Head of caudate nucleus (tissue), 42 donors: ENCODE measurements around the gene TMOD4.
"Not testable (repeated sequence)": the region's sequence is repeated elsewhere in the genome, so short reads cannot be mapped to it uniquely, and the experiment has no call there.

Experiments
- DNase-seq, 42 donors: peaks; one replicate each; pipeline versions ENCODE4 v3.0.0 to v3.0.0-alpha.2; 2020 to 2021; ENCODE audit warnings: mixed read lengths in 7 of 42
- intact Hi-C: fragments of 100-400 bp; cut with DNase I; formaldehyde crosslinking; loops from one replicate; pipeline ENCODE4 v1.15.0; 2022

The TMOD4 gene

DNA sequence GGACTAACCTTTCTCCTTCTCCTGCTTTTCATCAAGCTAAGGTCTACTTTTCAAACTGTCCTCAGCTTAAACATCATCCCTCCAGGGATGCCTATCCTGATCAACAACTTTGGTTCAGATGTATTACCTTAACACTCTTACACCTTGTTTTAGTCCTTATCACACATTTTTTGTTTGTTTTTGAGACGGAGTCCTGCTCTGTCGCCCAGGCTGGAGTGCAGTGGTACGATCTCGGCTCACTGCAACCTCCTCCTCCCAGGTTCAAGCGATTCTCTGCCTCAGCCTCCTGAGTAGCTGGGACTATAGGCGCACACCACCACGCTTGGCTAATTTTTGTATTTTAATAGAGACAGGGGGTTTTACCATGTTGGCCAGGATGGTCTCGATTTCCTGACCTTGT, 12.9 kb upstream of the TMOD4 start:
- DNase-seq, intact Hi-C loops: not testable (repeated sequence)

DNA sequence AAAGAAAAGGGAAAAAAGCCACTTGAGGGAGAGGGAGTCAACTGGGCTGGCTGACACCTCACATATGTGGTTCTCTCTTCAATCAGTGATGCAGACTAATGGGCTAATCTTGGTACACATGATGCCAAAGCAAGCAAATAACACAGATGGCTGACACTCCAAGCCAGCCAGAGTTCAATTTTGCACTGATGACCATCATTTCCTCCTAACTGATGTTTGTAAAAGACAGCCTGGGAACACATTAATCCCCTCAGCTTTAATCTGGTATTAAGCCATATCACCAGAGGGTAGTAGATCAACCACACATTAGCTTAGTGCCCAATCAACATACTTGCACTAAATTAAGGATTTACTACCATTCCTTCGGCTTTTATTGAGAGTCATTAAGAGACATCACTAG, 11.4 kb upstream of the TMOD4 start:
- intact Hi-C loops: no loop called here
- no peak for DNase-seq

DNA sequence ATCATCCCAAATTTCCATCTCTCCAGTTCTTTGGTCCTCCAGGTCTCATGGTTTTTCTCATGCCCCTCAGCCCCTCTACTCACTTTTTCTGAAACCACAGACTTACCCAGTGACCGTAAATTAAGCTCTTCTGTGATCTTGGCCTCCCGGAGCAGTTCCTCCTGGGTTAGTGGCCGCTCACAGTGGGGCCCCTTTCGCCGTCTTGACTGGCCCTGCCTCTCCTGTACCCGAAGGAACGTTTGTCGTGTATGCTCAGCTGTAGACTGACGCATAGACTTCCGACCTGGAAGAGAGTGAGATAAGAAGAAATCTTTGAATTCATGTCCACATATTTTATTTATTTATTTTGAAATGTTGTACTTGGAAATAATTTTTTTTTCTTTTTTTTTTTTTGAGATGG, 8.4 kb upstream of the TMOD4 start:
- no peak for DNase-seq
- intact Hi-C loops: no loop called here

DNA sequence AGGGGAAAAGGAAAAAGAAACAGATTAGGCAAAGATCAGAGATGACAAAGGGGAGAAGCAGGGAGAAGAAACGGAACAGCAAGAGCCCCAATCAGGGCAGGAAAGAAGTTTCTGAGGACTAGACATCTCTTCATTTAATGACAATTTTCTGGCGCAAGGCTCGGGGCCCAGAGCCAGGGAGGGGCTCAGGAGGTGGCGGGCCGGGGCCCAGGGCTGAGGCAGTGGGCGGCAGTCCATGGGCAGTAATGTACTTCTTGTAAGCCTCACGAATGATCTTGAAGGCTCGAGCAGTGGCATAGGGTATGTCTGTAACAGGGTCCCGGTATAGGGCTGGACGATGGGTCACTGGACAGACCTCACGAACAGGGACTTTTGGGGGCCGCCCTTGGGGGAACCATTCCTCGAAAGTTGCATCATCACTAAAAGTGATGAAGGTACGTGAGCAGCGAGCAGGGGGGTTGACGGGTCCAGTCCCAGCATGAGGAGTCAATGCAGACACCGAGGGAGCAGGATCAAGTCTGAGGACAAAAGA, 799 bp upstream of the TMOD4 start:
- intact Hi-C loops: no loop called here
- no peak for DNase-seq

DNA sequence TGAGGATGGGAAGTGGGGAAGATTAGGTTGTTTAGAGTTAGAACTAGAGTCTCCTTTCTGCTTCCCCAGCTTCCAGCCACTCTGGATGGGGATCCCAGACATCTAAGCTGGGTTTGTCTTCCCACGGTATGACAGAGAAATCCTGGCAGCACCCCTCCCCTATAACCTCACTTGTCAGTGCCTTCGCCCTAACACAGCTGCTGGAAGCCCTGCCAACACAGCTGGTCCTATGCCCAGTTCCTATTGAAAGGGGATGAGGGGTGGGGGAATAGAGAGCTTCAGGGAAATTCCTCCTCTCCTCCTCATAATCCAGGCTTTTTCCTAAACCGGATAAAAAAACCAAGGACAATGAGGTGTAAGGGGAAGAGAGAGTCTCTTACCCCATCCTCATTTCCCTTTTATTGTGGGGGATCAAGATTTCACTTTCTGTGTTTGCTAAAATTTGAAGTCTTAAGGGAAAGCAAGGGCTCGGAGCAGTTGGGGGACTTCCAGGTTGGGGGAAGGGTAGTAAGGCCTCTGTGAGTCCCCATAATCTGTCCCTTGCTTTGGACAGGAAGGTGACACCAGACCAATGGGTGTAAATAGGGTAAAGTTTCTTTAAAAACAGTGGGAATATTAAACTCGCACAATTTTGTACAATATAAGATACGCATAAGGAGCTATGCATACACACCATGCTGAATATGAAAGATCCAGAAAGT, 590 bp downstream of the TMOD4 start:
- intact Hi-C loops: no loop called here
- peak; percentile 40 to 93 (median 82) for DNase-seq

DNA sequence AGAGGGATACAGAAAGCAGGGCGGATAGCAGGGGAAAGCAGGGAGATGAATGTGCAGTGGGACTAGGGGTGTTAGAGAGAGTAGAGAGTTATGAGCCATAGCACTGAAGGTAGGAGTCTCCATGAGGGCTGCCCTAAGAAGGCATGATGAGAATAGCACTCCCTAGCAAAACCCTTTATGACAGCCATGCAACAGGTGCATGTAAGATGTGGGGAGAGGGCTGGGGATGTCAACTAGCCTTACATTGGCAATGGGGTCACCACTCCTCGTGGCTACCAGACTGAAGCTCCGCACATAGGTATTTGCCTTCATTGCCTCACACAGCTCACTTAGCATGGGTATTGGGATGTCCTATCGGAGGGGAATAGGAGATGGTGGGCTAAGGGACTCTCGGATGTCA, 4.6 kb downstream of the TMOD4 start:
- no peak for DNase-seq
- intact Hi-C loops: no loop called here

DNA sequence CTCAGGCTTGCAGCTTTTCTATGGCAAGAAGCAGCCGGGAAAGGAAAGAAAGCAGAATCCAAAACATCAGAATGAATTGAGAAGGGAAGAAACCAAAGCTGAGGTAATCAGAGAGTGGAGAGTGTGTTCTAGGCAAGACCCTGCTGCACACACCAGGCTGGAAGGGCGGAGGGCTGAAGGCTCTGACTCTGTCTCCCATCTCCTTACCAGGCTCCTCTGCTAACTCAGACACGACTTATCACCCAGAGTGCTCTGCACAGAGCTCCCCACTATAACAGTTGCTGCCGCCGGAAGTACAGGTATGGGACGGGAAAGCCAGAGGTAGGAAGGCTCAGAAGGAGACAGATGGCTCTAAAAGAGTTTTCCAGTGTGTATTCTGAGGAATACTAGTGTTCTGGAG, 8.7 kb downstream of the TMOD4 start:
- intact Hi-C loops: no loop called here

DNA sequence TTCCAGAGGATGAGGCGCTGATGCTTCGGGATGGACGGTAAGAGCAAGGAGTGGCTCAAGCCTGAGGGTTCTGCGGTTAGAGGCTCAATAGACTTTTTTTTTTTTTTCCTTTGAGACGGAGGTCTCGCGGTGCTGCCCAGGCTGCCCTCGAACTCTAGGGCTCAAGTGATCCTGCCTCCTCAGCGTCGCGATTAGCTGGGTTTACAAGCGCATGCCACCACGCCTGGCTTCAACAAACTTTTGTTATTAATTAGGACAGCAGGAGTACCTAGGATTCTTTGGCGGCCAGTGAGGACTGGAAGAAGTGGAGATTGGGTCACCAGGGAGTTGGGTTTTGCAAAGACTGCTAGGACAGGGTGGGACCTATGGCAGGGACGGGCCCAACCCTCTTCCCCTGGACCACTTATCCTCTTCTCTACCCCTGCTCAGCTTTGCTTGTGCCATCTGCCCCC, 9.2 kb downstream of the TMOD4 start:
- intact Hi-C loops: no loop called here
- DNase-seq: no peak

More for the DNA sequence above, 8.7 kb downstream of the TMOD4 start:
- DNase-seq: no peak

DNA sequence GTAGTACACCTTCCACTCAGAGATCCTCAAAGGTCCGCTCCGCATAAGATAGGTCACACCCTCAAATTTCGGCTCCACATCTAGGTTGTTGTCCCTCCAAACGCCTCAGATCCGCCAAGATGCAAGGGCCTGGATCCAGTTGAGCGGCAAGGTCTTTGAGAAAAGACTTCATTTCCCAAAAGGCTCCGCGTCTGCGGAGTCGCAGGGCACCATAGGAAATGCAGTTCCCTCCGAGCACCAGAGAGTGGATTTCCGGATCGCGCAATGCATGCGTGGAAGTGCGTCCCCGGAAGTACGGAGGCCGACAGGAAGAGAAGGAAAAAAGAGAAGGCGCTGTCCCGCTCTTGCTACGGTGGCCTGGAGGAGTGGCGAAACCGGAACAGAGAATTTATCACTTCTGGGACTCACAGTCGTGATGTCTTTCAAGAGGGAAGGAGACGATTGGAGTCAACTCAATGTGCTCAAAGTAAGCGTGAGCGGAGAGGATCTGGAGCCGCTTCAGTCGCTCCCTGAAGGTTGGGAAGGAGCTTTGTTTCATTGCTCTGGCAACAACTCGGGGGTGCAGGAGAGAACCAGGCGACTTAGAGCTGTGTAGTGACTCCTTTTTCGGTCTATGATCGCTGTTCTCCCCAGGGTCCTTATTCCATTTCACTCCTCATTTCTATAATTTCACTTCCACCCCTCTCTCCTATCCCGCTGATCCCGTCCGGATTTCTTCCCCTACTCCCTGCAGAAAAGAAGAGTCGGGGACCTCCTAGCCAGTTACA, 9.9 kb downstream of the TMOD4 start, which contains the start of the genes LYSMD1 and SCNM1:
LYSMD1 (minus strand) TSS at position 165 of the 767 bp plus-strand sequence. CDS start 644 bp downstream, outside the sequence.
SCNM1 (plus strand) TSS at position 407 of the 767 bp plus-strand sequence; CDS start at position 416, 9 bp downstream.
- DNase-seq: peak; percentile 89 to 99 (median 98)
- intact Hi-C loops: no loop called here

DNA sequence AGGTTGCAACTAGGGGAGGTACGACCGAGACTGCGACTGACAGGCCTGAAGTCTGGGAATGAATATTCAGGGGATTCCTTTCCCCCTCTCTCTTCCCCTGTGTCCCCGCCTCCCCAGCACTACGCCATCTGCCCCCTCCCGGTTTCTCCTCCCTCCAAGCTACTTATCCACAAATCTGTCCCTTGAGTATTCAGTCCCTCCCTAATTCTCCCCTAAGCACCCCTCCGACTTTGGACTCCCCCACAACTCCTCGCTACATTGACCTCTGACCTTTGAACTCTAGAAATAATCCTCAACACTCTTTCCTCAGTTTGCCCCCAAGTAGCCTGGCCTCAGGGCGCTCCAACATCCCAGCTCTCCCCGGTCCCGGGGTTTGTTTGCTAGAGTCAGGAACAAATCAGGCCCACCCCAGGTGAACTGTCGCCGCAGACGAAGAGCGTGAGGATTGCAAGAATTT, 10.5 kb downstream of the TMOD4 start:
- peak in 39 of 42 donors; percentile 29 to 80 (median 62) for DNase-seq
- intact Hi-C loops: no loop called here

DNA sequence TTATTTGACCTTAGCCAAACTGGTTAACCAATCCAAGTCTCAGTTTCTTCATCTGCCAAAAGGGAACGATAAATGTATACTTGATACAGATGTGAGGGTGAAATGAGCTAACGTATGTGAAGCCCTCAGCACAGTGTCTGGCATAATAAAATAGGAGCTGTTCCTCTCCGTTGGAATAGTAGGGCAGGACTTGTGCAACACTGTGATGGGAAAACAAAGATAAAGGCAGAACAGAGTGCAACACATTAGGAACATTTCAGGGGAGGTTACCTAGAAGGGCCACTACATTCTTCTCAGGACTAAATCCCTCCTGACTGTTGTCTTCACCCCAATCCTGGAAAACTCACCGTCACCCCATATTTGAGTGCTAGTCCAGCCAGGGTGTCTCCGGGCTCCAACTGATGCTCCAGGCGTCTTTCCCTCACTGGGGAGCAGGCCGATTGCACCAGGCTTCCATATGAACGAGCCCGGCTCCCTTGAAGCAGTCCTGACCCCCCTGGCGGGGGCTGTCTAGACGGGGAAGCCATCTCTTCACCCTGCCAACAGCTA, 11.0 kb downstream of the TMOD4 start:
- intact Hi-C loops: no loop called here
- peak in 3 of 42 donors; percentile 26 to 53 (median 53) for DNase-seq

DNA sequence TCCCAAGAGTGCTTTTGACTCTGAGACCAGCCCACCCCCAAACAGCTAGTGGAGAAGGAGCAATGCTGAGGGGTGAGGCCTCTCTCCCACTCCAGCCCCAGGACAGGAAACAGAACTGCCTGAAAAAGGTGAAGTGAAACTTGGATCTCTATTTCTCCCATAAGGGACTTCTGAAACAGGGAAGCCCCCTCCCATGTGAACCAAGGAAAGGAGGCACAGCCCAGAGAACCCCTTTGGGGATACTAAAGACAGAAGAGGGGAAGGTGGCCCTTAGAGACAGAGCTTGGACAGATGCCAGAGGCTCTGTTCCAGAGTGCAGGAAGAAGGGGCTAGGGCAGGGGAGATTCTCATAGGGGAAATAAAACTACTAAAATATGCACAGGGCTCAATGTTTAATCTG, 16.4 kb downstream of the TMOD4 start:
- intact Hi-C loops: loop anchor here (10.0 kb wide), 1 partner anchor 65 kb away; no protein-coding TSS in a partner anchor
- DNase-seq: peak in 1 of 42 donors; percentile 23

DNA sequence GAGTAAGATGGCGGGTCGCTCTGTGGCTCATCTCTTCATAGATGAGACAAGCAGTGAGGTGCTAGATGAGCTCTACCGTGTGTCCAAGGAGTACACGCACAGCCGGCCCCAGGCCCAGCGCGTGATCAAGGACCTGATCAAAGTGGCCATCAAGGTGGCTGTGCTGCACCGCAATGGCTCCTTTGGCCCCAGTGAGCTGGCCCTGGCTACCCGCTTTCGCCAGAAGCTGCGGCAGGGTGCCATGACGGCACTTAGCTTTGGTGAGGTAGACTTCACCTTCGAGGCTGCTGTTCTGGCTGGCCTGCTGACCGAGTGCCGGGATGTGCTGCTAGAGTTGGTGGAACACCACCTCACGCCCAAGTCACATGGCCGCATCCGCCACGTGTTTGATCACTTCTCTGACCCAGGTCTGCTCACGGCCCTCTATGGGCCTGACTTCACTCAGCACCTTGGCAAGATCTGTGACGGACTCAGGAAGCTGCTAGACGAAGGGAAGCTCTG, 17.0 kb downstream of the TMOD4 start:
- intact Hi-C loops: loop anchor here (10.0 kb wide), 1 partner anchor 64 kb away; no protein-coding TSS in a partner anchor
- DNase-seq: peak in 2 of 42 donors; percentile 15 to 18

DNA sequence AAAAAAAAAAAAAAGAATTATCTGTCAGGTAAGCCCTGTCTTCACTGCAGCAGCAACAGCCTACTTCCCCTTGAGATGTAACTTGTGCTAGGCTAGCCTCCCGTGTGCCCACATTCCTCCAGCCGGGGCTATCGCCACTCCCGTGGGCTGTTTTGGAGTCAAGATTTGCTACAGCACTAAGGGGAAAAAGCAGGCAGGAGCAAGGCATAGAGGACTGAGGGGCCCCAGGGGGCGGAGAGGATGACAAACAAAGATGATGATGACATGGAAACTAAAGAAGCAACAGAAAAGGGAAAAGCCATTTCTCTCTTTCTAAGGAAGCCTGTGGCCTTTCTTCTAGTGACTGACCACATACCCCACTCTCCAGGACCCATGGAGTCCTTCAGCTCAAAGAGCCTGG, 17.5 kb downstream of the TMOD4 start:
- intact Hi-C loops: loop anchor here (10.0 kb wide), 1 partner anchor 64 kb away; no protein-coding TSS in a partner anchor
- no peak for DNase-seq

DNA sequence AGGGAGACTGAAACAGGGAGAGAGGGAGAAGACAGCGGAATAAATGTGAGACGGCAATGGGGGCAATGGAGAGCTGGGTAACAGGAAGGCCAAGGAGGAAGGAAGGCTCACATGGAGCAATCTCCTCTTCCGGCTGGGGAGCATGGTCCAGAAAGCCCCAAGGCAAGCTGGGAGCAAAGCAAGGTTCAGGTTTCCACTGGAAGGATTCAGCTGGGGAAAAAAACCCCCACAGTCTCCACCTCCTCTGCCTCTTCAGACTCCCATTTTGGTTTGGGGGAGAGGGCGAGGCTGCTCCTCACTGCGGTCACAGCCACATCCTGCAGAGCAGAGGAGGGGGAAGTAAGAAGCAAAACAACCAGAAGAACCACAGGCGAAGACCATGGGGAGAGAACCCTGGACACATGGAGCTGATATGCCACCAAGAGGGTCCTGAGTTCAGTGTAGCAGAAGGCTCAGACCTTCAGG, 18.7 kb downstream of the TMOD4 start:
- intact Hi-C loops: loop anchor here (10.0 kb wide), 1 partner anchor 62 kb away; no protein-coding TSS in a partner anchor
- DNase-seq: peak in 7 of 42 donors; percentile 15 to 34 (median 22)

DNA sequence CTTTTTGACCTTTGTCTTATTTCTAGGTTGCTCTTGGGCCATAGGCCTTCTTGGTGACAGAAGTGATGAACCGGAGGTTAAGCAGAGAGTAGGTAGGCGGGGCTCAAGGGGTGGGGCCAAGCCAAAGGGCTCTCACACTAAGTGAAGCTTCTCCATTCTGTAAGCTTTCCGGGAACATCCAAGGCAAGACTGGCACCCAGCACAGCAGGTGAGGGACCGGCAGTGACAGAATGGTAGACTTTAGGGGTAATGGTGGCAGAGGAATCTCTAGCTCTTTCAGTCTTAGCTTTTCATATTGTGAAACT, 19.3 kb downstream of the TMOD4 start, which contains the start of gene TNFAIP8L2:
TNFAIP8L2 (plus strand) TSS at position 135 of the 305 bp plus-strand sequence. CDS start 2,049 bp downstream, outside the sequence.
- intact Hi-C loops: loop anchor here (10.0 kb wide), 1 partner anchor 62 kb away; no protein-coding TSS in a partner anchor
- peak in 24 of 42 donors; percentile 26 to 67 (median 44) for DNase-seq

DNA sequence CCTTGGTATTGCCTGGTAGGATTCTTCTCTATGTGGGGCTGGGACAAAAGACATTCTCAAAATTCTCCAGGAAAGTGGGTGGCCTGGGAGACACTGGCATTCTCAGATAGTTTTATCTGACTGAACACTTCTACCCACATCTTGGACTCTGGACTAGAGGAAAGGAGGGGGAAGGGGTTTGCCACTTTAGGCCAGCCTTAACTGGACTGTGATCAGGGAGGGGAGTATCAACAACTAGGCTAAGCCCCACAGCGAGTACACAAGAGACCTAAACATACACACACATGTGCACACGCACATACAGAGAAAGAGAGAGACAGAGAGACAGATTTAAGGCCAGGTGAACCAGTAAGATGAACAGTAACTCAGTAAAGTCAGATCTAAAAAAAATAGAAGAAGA, 28.1 kb downstream of the TMOD4 start:
- intact Hi-C loops: no loop called here
- no peak for DNase-seq

DNA sequence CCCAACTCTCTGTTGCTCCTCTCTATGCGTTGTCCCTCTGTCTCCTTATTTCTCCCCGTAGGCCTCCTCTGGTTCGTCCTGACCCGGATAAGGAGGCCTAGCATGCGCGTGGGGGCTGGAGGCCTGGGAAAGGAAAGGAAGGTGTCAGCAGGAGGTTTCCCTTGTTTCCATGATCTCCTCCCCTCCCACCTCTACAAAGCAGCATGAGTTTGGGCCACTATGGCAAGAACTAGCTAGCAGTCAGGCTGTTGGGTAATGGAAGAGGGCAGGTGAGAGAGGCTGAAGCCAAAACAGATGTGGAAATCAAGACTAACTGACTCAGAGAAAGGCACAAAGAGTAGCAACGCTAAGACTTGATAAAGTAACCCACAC, 28.7 kb downstream of the TMOD4 start:
- DNase-seq: no peak
- intact Hi-C loops: no loop called here
